Body of pancreas (tissue), 4 donors: ENCODE measurements around the gene CLDN8. TPM values are rescaled to one million over a fixed set of nuclear protein-coding genes. Genes with fewer than 3 reads are reported as not detected.

Experiments
- ATAC-seq: fragments of 150-250 bp; one replicate; pipeline ENCODE4 v1.9.1; 2016
- DNase-seq, 4 donors: peaks; one replicate each; pipeline ENCODE4 v3.0.0-alpha.2; 2019
- H3K27ac ChIP-seq, 4 donors: fragments of 200-600 bp; sonication (generic); 1 replicate in 3 of 4; 2 replicates in 1 of 4; pipeline versions ENCODE4 v1.5.1 to v1.6.1; 2016 to 2019; ENCODE audit warnings: mild to moderate bottlenecking in 1 of 4, mixed read lengths in 1 of 4, moderate library complexity in 1 of 4
- H3K27me3 ChIP-seq, 2 donors: fragments of 200-600 bp; sonication (generic); one replicate each; pipeline ENCODE4 v1.6.0; 2016; ENCODE audit warnings: mild to moderate bottlenecking in 1 of 2
- H3K36me3 ChIP-seq, 2 donors: fragments of 200-600 bp; sonication (generic); replicated peaks in 1 of 2; 2 replicates each; pipeline ENCODE4 v1.5.1; 2016; ENCODE audit warnings: low read depth in 2 of 2; ENCODE audit not compliant: insufficient read depth in 1 of 2
- H3K4me1 ChIP-seq: fragments of 200-600 bp; sonication (generic); one replicate; pipeline ENCODE4 v1.6.0; 2016
- H3K4me3 ChIP-seq, 2 donors: fragments of 200-600 bp; sonication (generic); 1 replicate in 1 of 2; 2 replicates in 1 of 2; pipeline ENCODE4 v1.5.1; 2016 to 2019
- H3K9me3 ChIP-seq, 3 donors: fragments of 200-600 bp; sonication (generic); 1 replicate in 2 of 3; 2 replicates in 1 of 3; pipeline ENCODE4 v1.5.1; 2016
- CTCF ChIP-seq, 7 experiments: fragments of 450-650 bp in 4 of 7; fragments of 200-600 bp in 3 of 7; sonication (generic) in 3 of 7; IDR thresholded peaks; one replicate each; pipeline ENCODE4 v1.5.1; 2016 to 2019; ENCODE audit warnings: antibody characterized with exemption in 7 of 7
- POLR2A ChIP-seq, 3 donors: fragments of 450-650 bp; IDR thresholded peaks; one replicate each; pipeline ENCODE4 v1.6.1; 2016; ENCODE audit warnings: antibody characterized with exemption in 3 of 3, mild to moderate bottlenecking in 2 of 3
- WGBS, 2 donors: methylation state at CpG; one replicate each; pipeline ENCODE4 v1.1.5; 2017; 5-methylcytosine and 5-hydroxymethylcytosine counted together
- intact Hi-C: fragments of 100-400 bp; cut with DNase I; formaldehyde crosslinking; loops from one replicate; pipeline ENCODE4 v1.15.1; 2023
- total RNA-seq, 2 donors: library from RNA; depleted of rRNA; stranded (reverse); fragments of >200 nt; gene quantifications; one replicate each; pipeline ENCODE4 v1.1.0, GENCODE V29; 2016

CLDN8 gene
- total RNA-seq, 2 donors from 2014 or later: 0.66 TPM; not detected in 1

GRCh38 chr21:30166705-30167104 is 49.2 kb downstream of the CLDN8 start, which contains the start of gene CLDN17:
Gene CLDN17 (minus strand): TSS chr21:30166805. CDS start chr21:30166617, 188 bp downstream.
- DNase-seq (no peak), ATAC-seq (no peak)
- TF ChIP-seq CTCF (IDR thresholded peaks at IDR 0.05) (no peak), POLR2A (IDR thresholded peaks at IDR 0.05) (no peak)
- intact Hi-C loops: no loop called here
- H3K27me3 ChIP-seq: no peaks in the 10 kb centered on the region
- H3K9me3 ChIP-seq: no peaks in the 10 kb centered on the region
- H3K4me1 ChIP-seq: no peaks in the 10 kb centered on the region
- no peak within 1 kb of the TSS for H3K4me3 ChIP-seq
- no peak within 1 kb of the TSS for H3K27ac ChIP-seq
- H3K36me3 ChIP-seq: no peaks in the 10 kb centered on the region
- 39 to 53% methylated on average over 1 of the region's 1 CpG for WGBS, 2 donors

- 78 to 79% methylated on average over 8 to 9 of the region's 9 CpGs for WGBS, 2 donors
- ATAC-seq (no peak), DNase-seq (no peak)
- TF ChIP-seq CTCF (IDR thresholded peaks at IDR 0.05) (no peak), POLR2A (IDR thresholded peaks at IDR 0.05) (no peak)
- no peaks in the 10 kb centered on the region for H3K27me3 ChIP-seq
- no peaks in the 10 kb centered on the region for H3K9me3 ChIP-seq
- no peak overlapping the region for H3K27ac ChIP-seq
- intact Hi-C loops: no loop called here
- H3K36me3 ChIP-seq: no peaks in the 10 kb centered on the region
- no peak overlapping the region for H3K4me3 ChIP-seq
- H3K4me1 ChIP-seq: no peaks in the 10 kb centered on the region
Observed at GRCh38 chr21:30166171-30166570, 49.7 kb downstream of the CLDN8 start.

GRCh38 chr21:30164796-30165195 is 51.1 kb downstream of the CLDN8 start:
- no peak for ATAC-seq

More at GRCh38 chr21:30164796-30165195, 51.1 kb downstream of the CLDN8 start:
- no peaks in the 10 kb centered on the region for H3K36me3 ChIP-seq
- no peak for TF ChIP-seq CTCF (IDR thresholded peaks at IDR 0.05)
- no peak for TF ChIP-seq POLR2A (IDR thresholded peaks at IDR 0.05)
- H3K27ac ChIP-seq: no peak overlapping the region
- H3K27me3 ChIP-seq: no peaks in the 10 kb centered on the region
- no peak overlapping the region for H3K4me3 ChIP-seq
- 47 to 67% methylated on average over 1 of the region's 1 CpG for WGBS, 2 donors
- no peak for DNase-seq
- intact Hi-C loops: no loop called here
- no peaks in the 10 kb centered on the region for H3K4me1 ChIP-seq
- no peaks in the 10 kb centered on the region for H3K9me3 ChIP-seq

Other genes starting within 250 kb of the CLDN8 start
- gene CLDN17, start 49.3 kb downstream of the CLDN8 start, total RNA-seq: not detected
- gene KRTAP24-1, start 66.9 kb upstream of the CLDN8 start, total RNA-seq: not detected
- gene KRTAP25-1, start 73.4 kb upstream of the CLDN8 start, total RNA-seq: not detected
- gene KRTAP26-1, start 104.2 kb upstream of the CLDN8 start, total RNA-seq: not detected
- gene KRTAP27-1, start 121.6 kb upstream of the CLDN8 start, total RNA-seq: not detected
- gene KRTAP23-1, start 132.5 kb upstream of the CLDN8 start, total RNA-seq: not detected
- gene KRTAP13-2, start 156.2 kb upstream of the CLDN8 start, total RNA-seq: not detected
- gene KRTAP13-1, start 179.9 kb upstream of the CLDN8 start, total RNA-seq: not detected
- not detected for gene KRTAP13-3, start 209.8 kb upstream of the CLDN8 start, total RNA-seq
- not detected for gene KRTAP13-4, start 214.1 kb upstream of the CLDN8 start, total RNA-seq
- not detected for gene KRTAP15-1, start 224.2 kb upstream of the CLDN8 start, total RNA-seq